BJ (cell line): ENCODE results near the gene FYTTD1. TPM values are rescaled to one million over a fixed set of nuclear protein-coding genes. Genes with fewer than 3 reads are reported as not detected.

ENCODE experiments used
- CTCF ChIA-PET: fragments of 350-600 bp; formaldehyde crosslinking; extraction: SDS; loops from one replicate; lab custom pipeline; 2021; ENCODE audit warnings: antibody characterized with exemption, inconsistent platforms; lab: Yijun Ruan, JAX
- POLR2A ChIA-PET: fragments of 300-600 bp; sonication (Branson Sonifier 250); formaldehyde crosslinking; extraction: SDS; loops from one replicate; lab custom pipeline; 2021; ENCODE audit warnings: antibody characterized with exemption; lab: Charles Lee
- DNase-seq: peaks from one replicate; pipeline ENCODE4 v3.0.0-alpha.2; 2011; ENCODE audit warnings: low read depth
- H3K27me3 ChIP-seq: 2 replicates; pipeline ENCODE4 v1.6.0; 2011; ENCODE audit warnings: low read length; ENCODE audit not compliant: control insufficient read depth, insufficient read depth
- H3K36me3 ChIP-seq: 2 replicates; pipeline ENCODE4 v1.5.1; 2011; ENCODE audit warnings: low read length; ENCODE audit not compliant: control insufficient read depth, insufficient read depth
- H3K4me3 ChIP-seq: 2 replicates; pipeline ENCODE4 v1.5.1; 2011; ENCODE audit warnings: low read depth, mild to moderate bottlenecking, control low read depth, low read length
- polyA plus RNA-seq: library from polyadenylated mRNA; depleted of rRNA; stranded (reverse); fragments of >200 nt; gene quantifications from 2 replicates; pipeline ENCODE4 v1.2.3, GENCODE V29; 2011; rRNA removed
- TF ChIP-seq, protein P1 (sequence below): IDR thresholded peaks from 2 replicates; pipeline ENCODE4 v1.5.1; 2011; ENCODE audit warnings: low read depth, mild to moderate bottlenecking, control low read depth, inconsistent platforms, low read length, moderate library complexity; ENCODE audit not compliant: insufficient read depth

The FYTTD1 gene
- polyA plus RNA-seq, 1 experiment = 37.2 TPM

DNA sequence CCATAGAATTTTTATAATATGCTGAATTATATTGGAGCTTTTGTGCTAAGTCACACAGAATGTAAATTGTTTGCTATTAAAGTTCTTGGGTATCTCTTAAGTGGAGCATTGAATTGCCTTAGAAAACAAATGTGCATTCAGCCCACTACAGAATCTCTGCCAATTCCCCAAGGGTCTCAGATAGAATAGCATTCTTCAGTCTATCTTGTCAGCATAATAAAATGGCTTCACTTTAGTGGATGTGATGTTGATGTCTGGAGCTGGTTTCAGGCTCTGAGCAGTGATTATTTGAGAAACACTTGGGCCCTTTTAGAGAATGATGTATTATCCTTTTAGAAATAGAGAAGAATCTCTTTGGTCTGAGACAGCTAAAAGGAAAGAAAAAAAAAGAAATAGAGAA, 86.6 kb downstream of the FYTTD1 start:
- POLR2A ChIA-PET = no interaction called here
- TF ChIP-seq, protein P1, sequence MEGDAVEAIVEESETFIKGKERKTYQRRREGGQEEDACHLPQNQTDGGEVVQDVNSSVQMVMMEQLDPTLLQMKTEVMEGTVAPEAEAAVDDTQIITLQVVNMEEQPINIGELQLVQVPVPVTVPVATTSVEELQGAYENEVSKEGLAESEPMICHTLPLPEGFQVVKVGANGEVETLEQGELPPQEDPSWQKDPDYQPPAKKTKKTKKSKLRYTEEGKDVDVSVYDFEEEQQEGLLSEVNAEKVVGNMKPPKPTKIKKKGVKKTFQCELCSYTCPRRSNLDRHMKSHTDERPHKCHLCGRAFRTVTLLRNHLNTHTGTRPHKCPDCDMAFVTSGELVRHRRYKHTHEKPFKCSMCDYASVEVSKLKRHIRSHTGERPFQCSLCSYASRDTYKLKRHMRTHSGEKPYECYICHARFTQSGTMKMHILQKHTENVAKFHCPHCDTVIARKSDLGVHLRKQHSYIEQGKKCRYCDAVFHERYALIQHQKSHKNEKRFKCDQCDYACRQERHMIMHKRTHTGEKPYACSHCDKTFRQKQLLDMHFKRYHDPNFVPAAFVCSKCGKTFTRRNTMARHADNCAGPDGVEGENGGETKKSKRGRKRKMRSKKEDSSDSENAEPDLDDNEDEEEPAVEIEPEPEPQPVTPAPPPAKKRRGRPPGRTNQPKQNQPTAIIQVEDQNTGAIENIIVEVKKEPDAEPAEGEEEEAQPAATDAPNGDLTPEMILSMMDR = no peak
- CTCF ChIA-PET = interaction anchor here (0.9 kb wide), 1 partner anchor 16 kb away, joined by 3 read pairs; no protein-coding TSS in a partner anchor
- peaks cover 10% of the 10 kb centered on the region for H3K36me3 ChIP-seq
- H3K4me3 ChIP-seq = no peak overlapping the region
- no peak for DNase-seq
- no peaks in the 10 kb centered on the region for H3K27me3 ChIP-seq

Other genes with a start within 250 kb of the FYTTD1 start
- gene BDH1, start 193.9 kb upstream of the FYTTD1 start, polyA plus RNA-seq = 3.8 and 6.5 TPM in 2 replicates
- gene RUBCN, start 13.0 kb upstream of the FYTTD1 start, polyA plus RNA-seq = 8.6 and 15.3 TPM in 2 replicates
- gene LRCH3, start 41.4 kb downstream of the FYTTD1 start, polyA plus RNA-seq = 109 and 155 TPM in 2 replicates
- gene RPL35A, start 200.3 kb downstream of the FYTTD1 start, polyA plus RNA-seq = 507 and 1,233 TPM in 2 replicates
- gene LMLN, start 210.3 kb downstream of the FYTTD1 start, polyA plus RNA-seq = 4.5 and 5.2 TPM in 2 replicates